ENCODE measurements around the gene TMSB15C.
"Not testable (repeated sequence)": the region's sequence is repeated elsewhere in the genome, so short reads cannot be mapped to it uniquely, and the experiment has no call there.

The TMSB15C gene

GRCh38 chrX:104075778-104076445, at the start of gene TMSB15C:
Gene TMSB15C (minus strand): TSS chrX:104076236.
- not testable (repeated sequence) for DNase-seq

- peak in 3 of 6 experiments; percentile 4 to 36 (median 23) for DNase-seq
Measured at GRCh38 chrX:104122829-104123228, 46.8 kb upstream of the TMSB15C start.

- DNase-seq: no peak
Measured at GRCh38 chrX:104118765-104119164, 42.7 kb upstream of the TMSB15C start.

- DNase-seq: no peak
Measured at GRCh38 chrX:104117759-104118158, 41.7 kb upstream of the TMSB15C start.

GRCh38 chrX:104113222-104113965, 37.4 kb upstream of the TMSB15C start:
- peak in 5 of 6 experiments; percentile 4 to 46 (median 20) for DNase-seq

GRCh38 chrX:104112326-104112951, 36.4 kb upstream of the TMSB15C start, which contains the start of gene ZCCHC18:
Gene ZCCHC18 (plus strand): TSS chrX:104112523. CDS start chrX:104114112, 1,589 bp downstream.
- DNase-seq: peak in 3 of 6 experiments; percentile 16 to 23 (median 20)

- DNase-seq: peak in 2 of 6 experiments; percentile 8 to 32
Measured at GRCh38 chrX:104110491-104111240, 34.6 kb upstream of the TMSB15C start.

GRCh38 chrX:104108955-104109354, 32.9 kb upstream of the TMSB15C start:
- no peak for DNase-seq

- no peak for DNase-seq
Measured at GRCh38 chrX:104105330-104106262, 29.6 kb upstream of the TMSB15C start.

GRCh38 chrX:104104676-104105075, 28.6 kb upstream of the TMSB15C start:
- no peak for DNase-seq

GRCh38 chrX:104098919-104099318, 22.9 kb upstream of the TMSB15C start:
- no peak for DNase-seq

- peak in 5 of 6 experiments; percentile 10 to 66 (median 31) for DNase-seq
Measured at GRCh38 chrX:104098151-104098808, 22.2 kb upstream of the TMSB15C start.

GRCh38 chrX:104085919-104086318, 9.9 kb upstream of the TMSB15C start:
- no peak for DNase-seq

GRCh38 chrX:104085477-104085876, 9.4 kb upstream of the TMSB15C start:
- no peak for DNase-seq

- no peak for DNase-seq
Measured at GRCh38 chrX:104084534-104085277, 8.7 kb upstream of the TMSB15C start.

- DNase-seq: no peak
Measured at GRCh38 chrX:104084063-104084462, 8.0 kb upstream of the TMSB15C start.

- not testable (repeated sequence) for DNase-seq
Measured at GRCh38 chrX:104077854-104078253, 1.8 kb upstream of the TMSB15C start.

GRCh38 chrX:104062636-104063035, 13.4 kb downstream of the TMSB15C start:
- not testable (repeated sequence) for DNase-seq

- DNase-seq: not testable (repeated sequence)
Measured at GRCh38 chrX:104054956-104055355, 21.1 kb downstream of the TMSB15C start.

GRCh38 chrX:104047171-104047570, 28.9 kb downstream of the TMSB15C start:
- no peak for DNase-seq

Data from stimulated activated naive CD4-positive, alpha-beta T cell (primary cell).